ENCODE data around the gene KDM2B. TPM values are rescaled to one million over a fixed set of nuclear protein-coding genes. Genes with fewer than 3 reads are reported as not detected.

Gene KDM2B
- total and polyA plus RNA-seq, 11 donors: 7.3 to 24.7 (median 10.3) TPM

DNA sequence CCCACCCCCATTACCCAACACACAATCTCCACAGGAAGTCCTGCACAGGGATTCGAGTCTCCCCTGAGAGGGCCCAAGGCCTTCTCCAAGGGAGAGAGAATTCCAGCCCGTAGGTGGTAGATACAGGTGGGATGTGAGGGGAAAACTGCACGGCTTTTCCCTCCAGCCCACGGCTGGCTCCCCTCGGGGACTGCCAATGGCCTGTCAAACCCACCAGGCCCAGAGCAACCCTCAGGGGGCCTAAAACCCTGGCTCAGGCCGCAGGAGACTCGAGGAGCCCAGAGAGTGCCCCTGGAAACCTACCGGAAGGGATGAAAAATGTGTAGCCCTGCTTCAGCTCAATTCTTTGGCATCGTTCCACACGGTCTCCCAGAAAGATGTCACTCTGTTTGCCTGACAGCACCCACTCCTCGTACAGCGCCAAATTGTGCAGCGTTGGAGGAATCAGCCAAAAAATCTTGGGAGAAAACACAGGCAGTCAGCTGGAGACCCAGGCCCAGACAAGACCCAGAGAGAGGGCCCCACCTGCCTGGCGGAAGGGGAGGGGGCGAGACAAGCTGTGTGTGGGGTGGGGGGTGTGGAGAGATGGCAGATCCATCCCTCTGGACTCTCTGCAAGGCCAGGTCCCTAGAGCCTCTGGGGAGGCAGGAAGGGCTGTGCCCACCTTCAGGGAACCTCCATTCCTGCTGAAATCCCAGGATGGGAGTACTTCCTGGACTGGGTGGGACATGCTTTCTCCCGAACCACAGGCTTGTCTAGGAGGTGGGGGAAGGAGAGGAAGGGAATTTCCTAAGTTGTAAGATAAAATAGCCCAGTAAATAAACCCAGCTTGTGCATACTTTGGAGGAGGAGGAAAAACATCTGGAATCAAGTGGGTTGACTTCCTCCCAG lies 48.1 kb downstream of the KDM2B start:
- peaks cover 0 to 31% (median 6%) of the 10 kb centered on the region in 9 donors for H3K36me3 ChIP-seq
- H3K27ac ChIP-seq: peak overlapping the region; percentile 47 to 83 (median 75)
- intact Hi-C loops (cut with DNase I): no loop called here
- H3K9me3 ChIP-seq: no peaks in the 10 kb centered on the region
- H3K4me1 ChIP-seq: peaks cover 0 to 69% (median 59%) of the 10 kb centered on the region in 12 donors
- TF ChIP-seq POLR2A (IDR thresholded peaks at IDR 0.05): no peak
- TF ChIP-seq, protein P1, sequence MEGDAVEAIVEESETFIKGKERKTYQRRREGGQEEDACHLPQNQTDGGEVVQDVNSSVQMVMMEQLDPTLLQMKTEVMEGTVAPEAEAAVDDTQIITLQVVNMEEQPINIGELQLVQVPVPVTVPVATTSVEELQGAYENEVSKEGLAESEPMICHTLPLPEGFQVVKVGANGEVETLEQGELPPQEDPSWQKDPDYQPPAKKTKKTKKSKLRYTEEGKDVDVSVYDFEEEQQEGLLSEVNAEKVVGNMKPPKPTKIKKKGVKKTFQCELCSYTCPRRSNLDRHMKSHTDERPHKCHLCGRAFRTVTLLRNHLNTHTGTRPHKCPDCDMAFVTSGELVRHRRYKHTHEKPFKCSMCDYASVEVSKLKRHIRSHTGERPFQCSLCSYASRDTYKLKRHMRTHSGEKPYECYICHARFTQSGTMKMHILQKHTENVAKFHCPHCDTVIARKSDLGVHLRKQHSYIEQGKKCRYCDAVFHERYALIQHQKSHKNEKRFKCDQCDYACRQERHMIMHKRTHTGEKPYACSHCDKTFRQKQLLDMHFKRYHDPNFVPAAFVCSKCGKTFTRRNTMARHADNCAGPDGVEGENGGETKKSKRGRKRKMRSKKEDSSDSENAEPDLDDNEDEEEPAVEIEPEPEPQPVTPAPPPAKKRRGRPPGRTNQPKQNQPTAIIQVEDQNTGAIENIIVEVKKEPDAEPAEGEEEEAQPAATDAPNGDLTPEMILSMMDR (IDR thresholded peaks at IDR 0.05): no peak
- no peaks in the 10 kb centered on the region for H3K27me3 ChIP-seq
- H3K4me3 ChIP-seq: peak overlapping the region in 2 of 12 donors; percentile 8 to 18
- peak in 1 of 4 donors; percentile 2 for ATAC-seq
- WGBS, 4 donors: 50 to 57% (median 53%) methylated on average over 16 of the region's 16 CpGs
- DNase-seq: peak in 2 of 5 donors; percentile 47 to 51

DNA sequence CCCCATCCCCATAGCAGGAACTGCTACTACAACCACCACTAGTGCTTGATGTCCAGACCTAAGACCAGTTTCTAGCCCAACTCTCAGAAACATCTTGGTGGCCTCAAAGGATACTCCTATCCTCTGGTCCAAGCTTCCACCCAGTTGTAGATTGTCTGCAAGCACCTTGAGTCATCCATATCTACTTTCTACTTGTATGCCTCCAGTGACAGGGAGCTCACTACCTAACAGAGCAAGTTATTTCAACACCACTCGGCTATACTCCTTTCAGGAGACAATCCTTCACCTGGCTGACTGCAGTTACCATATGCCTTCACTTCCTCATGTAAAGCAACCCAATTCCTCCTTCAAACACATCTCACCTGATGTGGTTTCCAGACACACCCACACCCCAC lies 49.5 kb downstream of the KDM2B start:
- no peaks in the 10 kb centered on the region for H3K9me3 ChIP-seq
- DNase-seq (no peak), ATAC-seq (no peak)
- intact Hi-C loops (cut with DNase I): no loop called here
- H3K4me3 ChIP-seq: no peak overlapping the region
- peaks cover 0 to 62% (median 52%) of the 10 kb centered on the region in 12 donors for H3K4me1 ChIP-seq
- H3K36me3 ChIP-seq: peaks cover 0 to 33% (median 6%) of the 10 kb centered on the region in 9 donors
- 95 to 100% (median 95%) methylated on average over 1 of the region's 1 CpG for WGBS, 4 donors
- no peaks in the 10 kb centered on the region for H3K27me3 ChIP-seq
- TF ChIP-seq, protein P1 (IDR thresholded peaks at IDR 0.05): no peak
- TF ChIP-seq POLR2A (IDR thresholded peaks at IDR 0.05): no peak
- H3K27ac ChIP-seq: peak overlapping the region in 10 of 12 donors; percentile 50 to 83 (median 69)

DNA sequence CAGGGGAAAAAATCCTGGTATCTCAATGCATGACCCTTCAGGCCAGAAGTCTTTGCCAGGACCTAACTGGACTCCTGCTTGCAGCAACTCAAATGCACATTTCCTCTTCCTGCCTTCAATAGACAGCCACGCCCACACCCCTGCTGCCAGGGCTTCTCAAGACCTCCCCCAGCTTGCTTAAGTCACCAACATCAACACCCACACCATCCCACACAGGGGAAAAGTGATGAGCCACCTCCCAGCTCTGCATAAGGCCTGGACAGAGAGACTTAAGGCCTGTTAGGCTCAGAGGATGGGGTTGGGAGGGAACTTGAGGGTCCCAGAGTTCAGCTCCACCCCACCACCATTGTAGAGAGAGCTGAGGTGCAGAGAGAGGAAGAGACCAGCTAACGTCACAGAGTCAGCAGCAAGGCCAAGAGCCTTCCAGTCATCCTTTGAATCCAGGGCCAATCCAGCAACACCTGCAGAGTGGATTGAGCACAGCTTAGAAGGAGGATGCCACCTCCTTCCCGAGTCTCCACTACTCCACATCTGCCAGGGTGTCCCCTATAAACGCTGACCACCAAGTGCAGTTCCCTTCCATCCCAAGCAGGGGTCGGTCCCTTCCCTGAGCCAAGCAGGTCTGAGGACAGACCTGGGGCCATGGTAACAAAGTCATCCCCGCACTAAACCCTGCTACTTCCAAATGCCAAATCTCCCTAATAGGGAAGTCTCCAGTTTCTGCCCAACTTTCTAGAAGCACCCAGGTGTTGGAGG lies 50.0 kb downstream of the KDM2B start:
- Histone ChIP-seq H3K4me3 (no peak overlapping the region), H3K36me3 (peaks cover 0 to 33% (median 8%) of the 10 kb centered on the region in 9 donors), H3K9me3 (no peaks in the 10 kb centered on the region), H3K4me1 (peaks cover 0 to 56% (median 46%) of the 10 kb centered on the region in 12 donors), H3K27ac (peak overlapping the region in 11 of 12 donors; percentile 31 to 83 (median 67)), H3K27me3 (no peaks in the 10 kb centered on the region)
- TF ChIP-seq POLR2A (IDR thresholded peaks at IDR 0.05): no peak
- TF ChIP-seq, protein P1 (IDR thresholded peaks at IDR 0.05): no peak
- DNase-seq (peak; percentile 78 to 90 (median 84)), ATAC-seq (peak; percentile 47 to 90 (median 74))
- intact Hi-C loops (cut with DNase I): no loop called here
- 54 to 69% (median 61%) methylated on average over 4 to 6 of the region's 6 CpGs for WGBS, 4 donors

DNA sequence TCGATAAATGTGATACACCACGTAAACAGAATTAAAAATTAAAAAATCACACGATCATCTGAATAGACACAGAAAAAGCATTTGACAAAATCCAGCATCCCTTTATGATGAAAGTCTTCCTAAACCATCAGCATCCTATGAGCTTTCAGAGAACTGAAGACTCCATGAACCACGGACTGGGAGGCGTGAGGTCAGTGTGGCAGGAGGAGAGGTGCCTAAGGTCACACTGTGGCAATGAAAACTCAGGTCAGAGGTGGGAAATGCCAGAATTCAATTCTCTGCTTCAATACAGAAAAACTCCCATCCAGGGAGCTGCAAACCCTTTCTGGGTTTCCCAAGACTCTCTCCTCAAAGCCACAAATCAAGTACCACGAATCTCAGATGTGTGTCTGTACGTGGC lies 51.6 kb downstream of the KDM2B start:
- Histone ChIP-seq H3K27ac (peak overlapping the region in 1 of 12 donors; percentile 1), H3K4me3 (no peak overlapping the region), H3K36me3 (peaks cover 0 to 41% (median 8%) of the 10 kb centered on the region in 9 donors), H3K4me1 (peaks cover 0 to 40% (median 33%) of the 10 kb centered on the region in 12 donors), H3K9me3 (no peaks in the 10 kb centered on the region), H3K27me3 (no peaks in the 10 kb centered on the region)
- intact Hi-C loops (cut with DNase I): no loop called here
- TF ChIP-seq, protein P1 (IDR thresholded peaks at IDR 0.05): no peak
- no peak for TF ChIP-seq POLR2A (IDR thresholded peaks at IDR 0.05)
- DNase-seq (peak in 1 of 5 donors; percentile 5), ATAC-seq (no peak)
- 95 to 97% (median 96%) methylated on average over 7 of the region's 7 CpGs for WGBS, 4 donors
